ENCODE data around the gene NOS1AP.
"Not testable (repeated sequence)": the region's sequence is repeated elsewhere in the genome, so short reads cannot be mapped to it uniquely, and the experiment has no call there.

NOS1AP gene

GRCh38 chr1:162416215-162416614 lies 346.7 kb downstream of the NOS1AP start:
- DNase-seq (ENCODE audit: low spot score), result no peak

- no peak for DNase-seq (ENCODE audit: low spot score)
These were observed 347.4 kb downstream of the NOS1AP start for GRCh38 chr1:162416909-162417308.

- no peak for DNase-seq (ENCODE audit: low spot score)
These were observed 348.2 kb downstream of the NOS1AP start for GRCh38 chr1:162417650-162418049.

- DNase-seq (ENCODE audit: low spot score), result not testable (repeated sequence)
These were observed 349.1 kb downstream of the NOS1AP start for GRCh38 chr1:162418584-162418983.

GRCh38 chr1:162419450-162419931 lies 350.0 kb downstream of the NOS1AP start:
- DNase-seq (ENCODE audit: low spot score), result not testable (repeated sequence)

Data from HuH-7 (cell line).